H9 (cell line): ENCODE results near the gene RNF157. TPM values are rescaled to one million over a fixed set of nuclear protein-coding genes. Genes with fewer than 3 reads are reported as not detected.

Experiments
- DNase-seq: peaks from one replicate; pipeline ENCODE4 v3.0.0-alpha.2; 2017
- H2AFZ ChIP-seq: one replicate; pipeline ENCODE4 v1.6.1; 2013; ENCODE audit warnings: mild to moderate bottlenecking, low read length, control low read depth, moderate library complexity
- H2AK5ac ChIP-seq: 2 replicates; pipeline ENCODE4 v1.6.1; 2013; ENCODE audit warnings: low read length, control low read depth, mixed read lengths; ENCODE audit not compliant: insufficient read length
- H2BK120ac ChIP-seq: one replicate; pipeline ENCODE4 v1.6.1; 2013; ENCODE audit warnings: low read depth, mild to moderate bottlenecking, low read length, control low read depth, inconsistent platforms; ENCODE audit not compliant: poor library complexity, severe bottlenecking
- H2BK12ac ChIP-seq: 2 replicates; pipeline ENCODE4 v1.6.1; 2013; ENCODE audit warnings: low read length, control low read depth, mixed read lengths, low read depth; ENCODE audit not compliant: insufficient read length
- H2BK15ac ChIP-seq: 2 replicates; pipeline ENCODE4 v1.6.1; 2013; ENCODE audit warnings: low read depth, low read length, control low read depth
- H2BK20ac ChIP-seq: one replicate; pipeline ENCODE4 v1.6.1; 2013; ENCODE audit warnings: low read depth, mild to moderate bottlenecking, low read length, control low read depth, inconsistent platforms; ENCODE audit not compliant: poor library complexity, severe bottlenecking
- H2BK5ac ChIP-seq: 2 replicates; pipeline ENCODE4 v1.6.1; 2013; ENCODE audit warnings: low read length, control low read depth, mixed read lengths; ENCODE audit not compliant: insufficient read length
- H3K14ac ChIP-seq: 2 replicates; pipeline ENCODE4 v1.6.1; 2013; ENCODE audit warnings: low read length, control low read depth; ENCODE audit not compliant: insufficient read depth
- H3K18ac ChIP-seq: 2 replicates; pipeline ENCODE4 v1.6.1; 2013; ENCODE audit warnings: low read depth, mild to moderate bottlenecking, mixed read lengths, low read length, control low read depth; ENCODE audit not compliant: insufficient read length
- H3K23ac ChIP-seq: 2 replicates; pipeline ENCODE4 v1.6.1; 2013; ENCODE audit warnings: low read length, control low read depth, mixed read lengths, low read depth; ENCODE audit not compliant: insufficient read length
- H3K23me2 ChIP-seq: 2 replicates; pipeline ENCODE4 v1.6.1; 2013; ENCODE audit warnings: low read depth, mild to moderate bottlenecking, mixed read lengths, low read length, control low read depth; ENCODE audit not compliant: insufficient read length, poor library complexity, severe bottlenecking
- H3K27ac ChIP-seq: 2 replicates; pipeline ENCODE4 v1.5.1; 2013; ENCODE audit warnings: low read length, control low read depth, mixed read lengths, low read depth; ENCODE audit not compliant: insufficient read length
- H3K27me3 ChIP-seq: 2 replicates; pipeline ENCODE4 v1.6.1; 2013; ENCODE audit warnings: low read length, control low read depth, inconsistent platforms; ENCODE audit not compliant: insufficient read depth
- H3K4ac ChIP-seq: 2 replicates; pipeline ENCODE4 v1.6.1; 2013; ENCODE audit warnings: low read depth, mild to moderate bottlenecking, control low read depth, inconsistent platforms, low read length, moderate library complexity
- H3K4me1 ChIP-seq: 2 replicates; pipeline ENCODE4 v1.6.1; 2013; ENCODE audit warnings: low read length, control low read depth, inconsistent platforms; ENCODE audit not compliant: insufficient read depth
- H3K4me2 ChIP-seq: 2 replicates; pipeline ENCODE4 v1.6.1; 2013; ENCODE audit warnings: low read length, control low read depth, mixed read lengths; ENCODE audit not compliant: insufficient read length, insufficient read depth
- H3K56ac ChIP-seq: 2 replicates; pipeline ENCODE4 v1.6.1; 2013; ENCODE audit warnings: low read depth, mild to moderate bottlenecking, mixed read lengths, low read length, control low read depth; ENCODE audit not compliant: insufficient read length
- H3K79me1 ChIP-seq: 2 replicates; pipeline ENCODE4 v1.6.1; 2013; ENCODE audit warnings: low read depth, mild to moderate bottlenecking, moderate library complexity, low read length, control low read depth, inconsistent platforms; ENCODE audit not compliant: insufficient read depth, poor library complexity, severe bottlenecking
- H3K79me2 ChIP-seq: 2 replicates; pipeline ENCODE4 v1.6.1; 2013; ENCODE audit warnings: low read length, control low read depth, inconsistent platforms; ENCODE audit not compliant: insufficient read depth
- H3K9ac ChIP-seq: 2 replicates; pipeline ENCODE4 v1.6.1; 2013; ENCODE audit warnings: low read length, control low read depth, mixed read lengths; ENCODE audit not compliant: insufficient read length; ENCODE audit errors: extremely low read depth
- H3K9me3 ChIP-seq: one replicate; pipeline ENCODE4 v1.6.1; 2013; ENCODE audit warnings: low read depth, low read length, inconsistent platforms; ENCODE audit not compliant: control insufficient read depth
- H3T11ph ChIP-seq: one replicate; pipeline ENCODE4 v1.6.1; 2013; ENCODE audit warnings: mild to moderate bottlenecking, low read length, control low read depth, inconsistent platforms
- H4K20me1 ChIP-seq: one replicate; pipeline ENCODE4 v1.6.1; 2013; ENCODE audit not compliant: control insufficient read depth, insufficient read length, insufficient read depth
- H4K5ac ChIP-seq: 2 replicates; pipeline ENCODE4 v1.6.1; 2013; ENCODE audit warnings: low read depth, mild to moderate bottlenecking, mixed read lengths, low read length, control low read depth; ENCODE audit not compliant: insufficient read length
- H4K8ac ChIP-seq: replicated peaks from 2 replicates; pipeline ENCODE4 v1.6.1; 2013; ENCODE audit warnings: low read length, control low read depth, mixed read lengths, low read depth; ENCODE audit not compliant: insufficient read length
- H4K91ac ChIP-seq: 2 replicates; pipeline ENCODE4 v1.6.1; 2013; ENCODE audit warnings: low read depth, mild to moderate bottlenecking, moderate library complexity, mixed read lengths, low read length, control low read depth; ENCODE audit not compliant: insufficient read length
- H3K27ac Mint-ChIP-seq, 3 experiments: 2 replicates in 2 of 3; 3 replicates in 1 of 3; pipeline ENCODE4 v1.8.0; 2020 to 2021; ENCODE audit warnings: mixed read lengths in 3 of 3, mild to moderate bottlenecking in 1 of 3, moderate library complexity in 1 of 3
- H3K27me3 Mint-ChIP-seq: 2 replicates; pipeline ENCODE4 v1.8.0; 2021; ENCODE audit warnings: low read depth, mild to moderate bottlenecking, moderate library complexity, mixed read lengths
- H3K36me3 Mint-ChIP-seq, 3 experiments: 2 replicates in 2 of 3; 3 replicates in 1 of 3; pipeline ENCODE4 v1.8.0; 2020 to 2021; ENCODE audit warnings: low read depth in 3 of 3, mixed read lengths in 3 of 3; ENCODE audit not compliant: insufficient read depth in 1 of 3
- H3K4me1 Mint-ChIP-seq, 2 experiments: 2 replicates each; pipeline ENCODE4 v1.8.0; 2020; ENCODE audit warnings: mixed read lengths in 2 of 2
- H3K4me3 Mint-ChIP-seq, 2 experiments: 2 replicates in 1 of 2; 3 replicates in 1 of 2; pipeline ENCODE4 v1.8.0; 2020 to 2021; ENCODE audit warnings: mild to moderate bottlenecking in 2 of 2, mixed read lengths in 2 of 2, moderate library complexity in 1 of 2
- H3K9me3 Mint-ChIP-seq, 2 experiments: 2 replicates in 1 of 2; 3 replicates in 1 of 2; pipeline ENCODE4 v1.8.0; 2020; ENCODE audit warnings: mild to moderate bottlenecking in 2 of 2, mixed read lengths in 2 of 2, moderate library complexity in 1 of 2
- WGBS: extraction: QIAGEN DNeasy Blood & Tissue Kit; methylation state at CpG from one replicate; pipeline ENCODE4 v1.1.7; 2013; ENCODE audit warnings: missing lambda C conversion rate, low lambda C conversion rate, mixed read lengths; ENCODE audit not compliant: insufficient read length; ENCODE audit errors: extremely low coverage; 5-methylcytosine and 5-hydroxymethylcytosine counted together
- total RNA-seq: library from RNA; stranded (reverse); gene quantifications from 2 replicates; pipeline ENCODE4 v1.2.1, GENCODE V29; 2021
- TF ChIP-seq, protein P1 (sequence below): fragments of 200-600 bp; sonication (generic); conservative IDR thresholded peaks from 3 replicates; pipeline ENCODE4 v1.8.0; 2021; ENCODE audit warnings: antibody characterized with exemption, mild to moderate bottlenecking

The RNF157 gene
- total RNA-seq, 1 experiment from 2014 or later: 9.9 TPM

DNA sequence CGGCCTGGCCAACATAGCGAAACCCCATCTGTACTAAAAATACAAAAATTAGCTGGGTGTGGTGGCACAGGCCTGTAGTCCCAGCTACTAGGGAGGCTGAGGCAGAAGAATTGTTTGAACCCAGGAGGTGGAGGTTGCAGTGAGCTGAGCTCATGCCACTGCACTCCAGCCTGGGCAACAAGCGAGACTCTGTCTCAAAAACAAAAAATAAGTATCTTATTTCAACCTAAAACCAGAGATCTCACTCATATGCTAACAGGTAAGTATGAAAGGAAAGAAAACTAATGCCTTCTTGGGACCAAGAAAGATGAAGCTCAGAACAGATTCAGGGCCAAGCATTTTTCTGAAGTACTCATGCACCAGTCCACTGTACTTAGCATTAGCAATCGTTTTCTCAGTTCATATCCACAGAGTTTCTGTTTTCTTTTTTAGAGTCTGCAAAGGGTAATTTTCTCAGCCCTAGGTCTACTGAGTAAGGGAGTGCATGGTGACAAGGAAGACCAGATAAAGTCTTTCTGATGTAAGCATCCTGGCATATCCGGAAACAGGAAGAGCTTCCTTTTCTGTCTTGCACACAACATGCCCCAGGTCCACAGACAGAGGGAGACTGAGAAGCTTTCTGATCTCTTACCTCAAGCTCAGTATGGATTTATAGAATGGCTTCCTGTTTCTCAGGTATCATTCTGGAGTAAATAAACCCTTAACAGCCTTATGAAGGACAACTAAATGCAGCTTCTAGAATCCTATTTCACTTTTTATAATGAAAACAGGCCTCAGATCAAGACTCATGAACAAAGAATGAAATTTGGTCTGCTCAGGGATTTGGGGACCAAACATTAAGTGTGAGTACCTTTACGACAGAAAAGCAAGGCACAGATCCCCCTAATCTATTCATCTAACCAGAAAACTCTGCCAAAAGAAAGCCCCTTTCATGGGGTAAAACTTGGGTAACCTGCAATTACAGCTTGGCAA, 60.5 kb downstream of the RNF157 start:
- no peak overlapping the region for H2BK12ac ChIP-seq
- H3K27ac Mint-ChIP-seq: no peak overlapping the region
- H3K9ac ChIP-seq: no peak overlapping the region
- H4K8ac ChIP-seq: no peak overlapping the region
- no peak for DNase-seq
- no peak overlapping the region for H3K27ac ChIP-seq
- no peak overlapping the region for H3K56ac ChIP-seq
- no peak overlapping the region for H4K91ac ChIP-seq
- no peaks in the 10 kb centered on the region for H3K9me3 Mint-ChIP-seq
- no peaks in the 10 kb centered on the region for H3K23me2 ChIP-seq
- no peak overlapping the region for H3K4me2 ChIP-seq
- no peak overlapping the region for H2BK5ac ChIP-seq
- H3K4me3 Mint-ChIP-seq: no peak overlapping the region
- no peak overlapping the region for H2BK120ac ChIP-seq
- TF ChIP-seq, protein P1, sequence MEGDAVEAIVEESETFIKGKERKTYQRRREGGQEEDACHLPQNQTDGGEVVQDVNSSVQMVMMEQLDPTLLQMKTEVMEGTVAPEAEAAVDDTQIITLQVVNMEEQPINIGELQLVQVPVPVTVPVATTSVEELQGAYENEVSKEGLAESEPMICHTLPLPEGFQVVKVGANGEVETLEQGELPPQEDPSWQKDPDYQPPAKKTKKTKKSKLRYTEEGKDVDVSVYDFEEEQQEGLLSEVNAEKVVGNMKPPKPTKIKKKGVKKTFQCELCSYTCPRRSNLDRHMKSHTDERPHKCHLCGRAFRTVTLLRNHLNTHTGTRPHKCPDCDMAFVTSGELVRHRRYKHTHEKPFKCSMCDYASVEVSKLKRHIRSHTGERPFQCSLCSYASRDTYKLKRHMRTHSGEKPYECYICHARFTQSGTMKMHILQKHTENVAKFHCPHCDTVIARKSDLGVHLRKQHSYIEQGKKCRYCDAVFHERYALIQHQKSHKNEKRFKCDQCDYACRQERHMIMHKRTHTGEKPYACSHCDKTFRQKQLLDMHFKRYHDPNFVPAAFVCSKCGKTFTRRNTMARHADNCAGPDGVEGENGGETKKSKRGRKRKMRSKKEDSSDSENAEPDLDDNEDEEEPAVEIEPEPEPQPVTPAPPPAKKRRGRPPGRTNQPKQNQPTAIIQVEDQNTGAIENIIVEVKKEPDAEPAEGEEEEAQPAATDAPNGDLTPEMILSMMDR: no peak
- no peak overlapping the region for H3K4ac ChIP-seq
- no peak overlapping the region for H2AK5ac ChIP-seq
- no peak overlapping the region for H4K5ac ChIP-seq
- no peak overlapping the region for H3K18ac ChIP-seq
- H3K27me3 Mint-ChIP-seq: no peaks in the 10 kb centered on the region
- no peaks in the 10 kb centered on the region for H3K9me3 ChIP-seq
- peaks cover 2 to 11% of the 10 kb centered on the region in 2 experiments for H3K4me1 Mint-ChIP-seq
- H4K20me1 ChIP-seq: no peaks in the 10 kb centered on the region
- no peaks in the 10 kb centered on the region for H3K79me1 ChIP-seq
- H3K14ac ChIP-seq: no peak overlapping the region
- H3K79me2 ChIP-seq: no peaks in the 10 kb centered on the region
- H2BK15ac ChIP-seq: no peak overlapping the region
- H3K36me3 Mint-ChIP-seq: no peaks in the 10 kb centered on the region; a peak in 1 of 7 replicates
- H3K27me3 ChIP-seq: no peaks in the 10 kb centered on the region
- 0 out of 2 replicates have a peak, but pooled peaks cover 2% of the 10 kb centered on the region for H3K4me1 ChIP-seq
- H2BK20ac ChIP-seq: no peak overlapping the region
- H3T11ph ChIP-seq: no peak overlapping the region
- no CpG with 5 or more reads among the region's 6 CpGs for WGBS
- H3K23ac ChIP-seq: no peak overlapping the region
- no peak overlapping the region for H2AFZ ChIP-seq
